HG02610 (cell line): ENCODE measurements around the gene ALX4.

Experiments used
- ATAC-seq: cut with Tn5 transposase; IDR thresholded peaks from one replicate; pipeline ENCODE4 v1.9.1; 2021; ENCODE audit warnings: mild to moderate bottlenecking, moderate library complexity; ENCODE audit not compliant: unreplicated experiment

ALX4 gene

DNA sequence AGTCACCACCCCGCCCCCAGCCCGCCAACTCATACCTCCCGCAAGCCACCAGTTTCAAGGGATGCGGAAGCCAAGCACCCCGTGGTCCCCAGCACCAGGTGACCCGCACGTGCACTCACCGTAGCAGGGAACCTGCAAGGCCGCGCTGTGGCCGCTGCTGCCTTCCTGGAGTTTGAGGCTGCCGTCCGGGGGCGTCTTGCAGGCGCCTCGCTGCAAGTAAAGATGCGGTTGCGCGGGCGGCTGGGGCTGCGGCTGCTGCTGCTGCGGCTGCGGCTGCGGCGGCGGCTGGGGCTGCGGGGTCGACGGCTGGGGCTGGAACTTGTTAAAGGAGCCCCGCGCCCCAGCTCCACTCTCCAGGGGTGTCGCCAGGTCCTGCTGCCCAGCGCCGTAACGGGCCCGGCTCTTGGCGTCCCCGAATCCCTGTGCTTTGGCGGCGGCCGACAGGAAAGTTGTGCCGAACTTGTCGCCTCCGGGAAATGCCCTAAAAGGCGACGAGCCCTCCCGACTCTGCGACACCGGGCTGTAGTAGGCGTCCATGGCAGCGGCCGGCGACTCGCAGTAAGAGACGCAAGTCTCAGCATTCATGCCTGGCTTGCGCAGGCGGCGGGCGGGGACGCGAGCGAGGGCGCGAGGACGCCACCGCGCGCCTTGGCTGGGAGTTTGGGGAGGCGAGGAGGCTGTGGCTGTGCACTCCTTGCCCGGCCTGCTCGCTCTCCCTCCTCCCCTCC is at the start of gene ALX4:
TSS of gene ALX4 (minus strand) at position 662 of the 728 bp plus-strand sequence. CDS start at position 585, 77 bp downstream.
- no peak for ATAC-seq

DNA sequence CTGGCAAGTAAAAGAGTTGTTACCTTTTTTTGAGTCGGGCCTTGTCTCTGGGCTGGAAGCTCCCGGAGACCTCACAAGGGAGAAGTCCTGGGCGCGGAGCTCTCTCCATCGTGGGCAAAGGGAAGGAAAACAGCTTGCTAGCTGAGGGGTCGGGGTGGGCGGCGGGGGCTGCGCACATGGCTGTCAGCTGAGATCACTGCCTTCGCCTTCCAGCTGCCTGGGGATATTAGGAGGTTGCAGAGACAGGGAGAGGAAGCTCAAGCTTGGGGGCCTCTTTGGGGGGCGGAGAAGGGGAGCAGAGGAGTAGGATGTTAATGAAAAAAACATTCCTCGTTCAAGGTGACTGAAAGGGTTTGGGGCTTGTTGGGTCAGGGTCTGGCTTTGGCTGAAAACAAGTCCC is 49.2 kb upstream of the ALX4 start:
- no peak for ATAC-seq

DNA sequence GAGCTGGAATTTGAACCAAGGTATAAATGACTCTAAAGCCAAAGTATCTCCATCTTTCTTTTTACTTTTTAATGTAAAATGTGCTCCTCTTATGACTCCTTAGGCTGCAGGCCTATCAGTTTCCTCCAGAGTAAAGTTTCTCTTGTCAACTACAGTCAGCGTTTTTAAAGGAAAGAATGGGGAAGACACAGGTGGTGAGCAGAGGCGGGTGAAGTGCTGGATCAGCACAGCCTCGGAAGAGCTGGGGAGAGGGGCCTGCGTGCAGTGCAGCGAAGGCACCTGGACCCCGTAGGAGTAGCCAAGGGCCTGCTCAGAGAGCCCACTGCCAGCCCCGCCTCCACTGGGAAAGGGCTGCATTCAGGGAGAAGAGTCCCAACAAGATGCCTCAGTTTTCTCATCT is 48.8 kb upstream of the ALX4 start:
- no peak for ATAC-seq

DNA sequence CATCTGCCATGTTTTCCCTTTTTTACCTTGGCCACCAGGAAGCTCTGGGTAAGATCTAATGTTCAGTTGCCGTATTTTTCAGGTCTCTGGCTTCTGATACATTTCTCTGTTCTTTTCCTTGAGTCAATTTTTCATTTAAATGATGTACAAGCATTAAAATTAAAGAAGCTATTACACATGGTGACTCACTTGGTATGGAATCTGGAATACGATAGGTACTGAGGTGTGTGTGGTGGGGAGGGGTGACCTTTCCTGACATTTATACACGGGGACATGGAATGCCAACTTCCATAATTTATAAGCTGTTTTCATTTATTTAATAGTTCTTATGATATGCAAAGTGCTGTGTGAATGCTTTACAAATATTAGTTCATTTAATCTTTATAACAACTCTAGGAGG is 47.8 kb upstream of the ALX4 start:
- no peak for ATAC-seq

DNA sequence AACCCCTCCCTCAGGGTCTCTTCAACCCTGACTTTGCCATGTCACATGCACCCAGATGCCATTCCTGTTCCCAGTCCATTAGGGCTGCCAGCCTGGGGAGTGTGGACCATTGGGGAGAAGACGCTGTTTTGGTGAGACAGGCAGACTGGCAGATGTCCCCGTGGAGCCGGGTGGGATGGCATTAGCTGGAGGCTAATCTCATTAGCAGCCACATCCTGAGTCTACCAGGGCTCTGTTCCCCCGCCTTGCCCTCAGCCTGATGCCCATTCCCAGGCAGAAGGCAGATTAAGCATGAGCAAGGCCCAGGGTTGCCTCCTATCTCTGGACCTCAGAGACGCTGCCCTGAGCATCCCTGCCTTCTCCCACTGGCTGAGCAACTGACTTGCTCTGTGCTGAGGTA is 46.4 kb upstream of the ALX4 start:
- ATAC-seq, result no peak

DNA sequence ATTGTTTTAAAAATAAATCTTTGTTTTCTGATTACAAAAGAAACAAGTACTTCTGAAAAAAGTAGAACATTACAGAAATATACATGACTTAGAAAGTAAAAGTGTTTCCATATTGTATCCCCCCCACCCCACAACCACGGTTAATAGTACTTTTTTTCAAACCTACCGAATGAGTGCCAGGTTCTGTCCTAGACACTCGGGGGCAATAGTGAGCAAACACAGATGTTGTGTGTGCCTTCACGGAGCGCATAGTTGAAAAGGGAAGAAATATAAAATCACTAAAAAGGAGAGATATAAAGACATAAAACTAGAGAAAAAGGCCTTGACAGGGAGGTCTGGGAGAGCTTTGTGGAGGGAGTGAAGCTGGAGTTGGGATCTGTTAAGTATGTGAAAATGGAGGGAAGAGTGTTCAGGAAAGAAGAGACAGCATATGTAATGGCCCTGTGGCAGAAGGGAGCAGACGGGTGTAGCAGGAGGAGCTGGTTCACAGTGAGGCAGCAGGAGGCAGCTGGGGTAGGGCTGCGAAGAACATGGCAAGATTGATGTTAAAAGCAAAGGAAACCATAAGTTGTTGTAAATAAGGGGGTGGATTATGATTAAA is 42.1 kb upstream of the ALX4 start:
- ATAC-seq, result no peak

DNA sequence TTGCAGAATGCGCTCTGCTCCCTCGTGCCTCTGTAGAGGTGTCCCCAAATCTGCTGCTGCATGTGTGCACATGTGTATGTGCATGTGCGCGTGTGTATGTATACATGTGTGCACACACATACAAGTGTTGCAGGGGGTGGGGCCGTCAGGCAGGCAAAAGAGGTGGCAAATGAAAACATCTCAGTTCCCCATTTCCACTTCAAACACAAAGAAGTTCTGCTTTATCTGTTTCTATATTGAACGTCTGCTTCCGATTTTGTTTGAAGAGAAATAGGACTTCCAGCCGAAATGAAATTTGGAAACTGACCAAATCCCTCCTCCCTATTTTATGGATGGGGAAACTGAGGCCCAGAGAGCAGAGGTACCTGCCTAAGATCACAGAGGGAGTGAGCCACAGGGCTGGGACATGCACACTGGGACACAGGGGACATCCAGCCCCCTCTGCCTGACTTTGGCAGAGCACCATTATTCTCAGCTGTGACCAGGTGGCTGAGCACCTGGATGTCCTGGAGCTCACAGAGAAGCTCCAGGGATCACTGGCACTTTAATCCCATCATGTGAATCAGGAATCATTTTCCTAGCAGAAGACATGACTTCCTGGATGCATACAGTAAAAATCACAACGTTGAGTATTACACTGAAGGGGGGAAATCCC is 41.2 kb upstream of the ALX4 start:
- ATAC-seq, result peak; percentile 80

DNA sequence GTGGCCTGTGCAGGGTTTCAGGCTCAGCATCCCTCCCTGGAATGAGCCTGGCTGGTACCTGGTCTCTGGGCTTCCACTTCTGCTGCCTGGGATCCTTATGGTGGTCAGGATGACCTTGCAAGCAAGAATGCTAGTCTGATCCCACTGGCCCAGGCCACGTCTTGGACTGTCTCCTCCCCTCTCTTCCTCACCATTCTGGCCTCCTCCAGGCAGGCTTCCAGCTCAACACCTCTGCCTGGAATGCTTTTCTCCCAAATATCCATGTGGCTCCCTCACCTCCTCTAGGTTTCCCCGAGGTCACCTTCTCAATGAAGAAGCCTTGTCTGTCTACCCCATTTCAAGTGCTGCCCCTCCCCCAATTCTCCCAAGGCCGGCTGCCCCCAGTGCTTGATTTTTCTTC is 39.4 kb upstream of the ALX4 start:
- no peak for ATAC-seq

DNA sequence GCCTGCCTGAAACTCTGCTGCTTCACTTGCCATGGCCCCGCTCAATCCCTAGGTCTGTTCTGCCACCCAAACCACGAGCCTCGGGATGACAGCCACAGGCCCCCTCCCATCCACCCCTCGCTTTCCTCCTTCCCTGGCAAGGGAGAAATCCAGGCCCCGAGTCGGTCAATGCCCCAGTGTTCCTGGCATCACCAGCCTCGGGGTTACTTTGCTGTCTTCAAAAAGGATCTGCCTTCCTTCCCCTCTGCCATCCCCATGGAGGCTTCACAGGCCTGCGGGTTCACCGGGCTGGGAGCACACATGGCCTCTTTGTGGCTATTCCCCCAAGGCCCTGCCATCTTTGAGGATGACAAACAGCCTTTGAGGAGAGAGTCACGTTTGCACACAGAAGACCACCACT is 38.8 kb upstream of the ALX4 start:
- no peak for ATAC-seq

DNA sequence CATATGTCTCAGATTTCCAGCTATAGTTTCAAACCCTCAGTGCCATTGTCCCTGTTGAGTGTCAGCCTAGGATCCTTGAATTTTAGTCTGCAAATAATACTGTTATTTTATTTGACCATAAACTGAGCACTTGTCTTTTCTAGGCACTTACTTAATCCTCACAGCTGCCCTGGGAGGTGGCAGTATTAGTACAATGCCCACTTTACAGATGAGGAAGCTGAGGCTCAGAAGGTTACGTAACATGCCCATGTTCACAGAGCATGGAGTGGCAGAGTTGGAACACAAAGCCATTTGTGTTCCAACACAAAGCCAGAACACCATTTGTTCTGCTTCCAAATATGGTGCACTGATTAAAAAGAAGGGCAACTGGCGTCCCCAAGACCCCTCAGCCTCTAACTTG is 38.2 kb upstream of the ALX4 start:
- no peak for ATAC-seq

DNA sequence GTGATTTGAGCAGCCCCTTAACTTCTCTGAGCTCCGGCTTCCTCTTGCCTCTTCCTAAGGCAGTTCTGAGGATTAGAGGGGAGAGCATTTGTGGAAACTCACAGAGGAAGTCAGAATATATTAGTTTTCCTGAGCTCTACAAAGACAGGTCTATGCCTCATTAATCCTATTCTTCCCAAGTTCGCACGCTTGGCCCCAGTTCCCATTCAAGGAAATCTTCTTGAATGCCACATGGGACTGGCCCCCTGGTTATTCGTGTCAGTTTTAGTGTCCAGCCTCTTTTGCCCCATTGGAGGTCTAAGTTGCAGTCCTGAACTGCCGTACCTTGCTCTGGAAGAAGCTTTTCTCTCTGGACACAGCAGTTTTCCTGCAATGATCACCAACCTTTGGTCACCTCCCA is 37.6 kb upstream of the ALX4 start:
- ATAC-seq, result no peak

DNA sequence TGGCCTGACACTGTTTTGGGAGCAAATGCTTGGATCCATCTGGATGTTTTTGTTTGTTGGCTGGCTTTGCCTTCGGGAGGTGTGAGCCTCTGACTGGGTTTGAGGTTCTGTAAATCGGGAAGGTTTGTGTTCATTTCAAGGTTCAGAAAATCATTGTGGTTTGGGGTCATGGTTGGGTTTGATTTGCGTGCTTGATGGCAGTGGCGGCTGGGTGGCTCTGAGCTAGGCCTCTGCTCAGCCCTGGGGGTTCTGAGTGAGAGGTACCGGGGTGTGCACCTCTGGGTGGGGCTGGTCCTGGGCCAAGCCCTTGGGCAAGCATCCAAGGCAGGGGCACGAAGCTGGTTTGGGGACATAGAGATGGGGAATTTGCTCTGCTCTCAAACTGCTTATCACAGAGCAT is 37.0 kb upstream of the ALX4 start:
- no peak for ATAC-seq

DNA sequence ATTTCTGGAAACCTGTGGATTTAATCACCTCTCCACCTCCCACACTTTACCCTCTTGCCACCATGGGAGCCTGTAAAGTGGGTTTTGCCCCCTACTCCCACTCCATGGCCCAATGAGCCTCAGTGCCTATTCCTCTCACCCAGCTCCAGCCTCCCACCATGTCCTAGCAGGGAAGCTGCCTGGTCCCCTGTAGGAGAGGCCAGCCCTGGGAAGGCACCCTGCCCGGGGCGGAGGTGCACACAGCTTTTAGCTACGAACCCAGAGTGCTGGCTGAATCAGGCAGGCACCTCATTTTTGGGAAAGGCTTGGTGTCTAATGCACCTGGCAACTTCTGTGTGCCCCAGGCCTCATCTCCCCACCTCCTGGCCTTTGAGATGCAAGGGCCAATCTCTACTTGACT is 35.8 kb upstream of the ALX4 start:
- ATAC-seq, result no peak

DNA sequence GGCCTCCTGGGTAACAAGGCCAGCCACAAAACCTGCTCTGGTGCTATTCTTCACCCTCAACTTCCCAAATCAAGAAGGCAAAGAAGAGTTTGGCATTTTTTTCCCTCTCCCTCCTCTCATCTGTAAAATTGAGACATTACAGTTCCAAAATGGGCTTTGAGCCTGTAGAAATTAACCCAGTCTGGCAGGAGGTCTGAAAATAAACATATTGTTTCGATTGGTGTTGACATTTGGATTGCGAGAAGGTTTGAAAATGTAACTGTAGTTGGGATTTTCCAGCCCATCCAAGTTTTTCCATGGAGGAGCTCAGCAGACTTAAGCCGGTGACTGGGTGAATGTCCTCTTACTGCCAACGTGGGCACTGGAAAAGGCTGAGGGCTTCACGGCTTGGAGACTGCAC is 35.0 kb upstream of the ALX4 start:
- ATAC-seq, result no peak

DNA sequence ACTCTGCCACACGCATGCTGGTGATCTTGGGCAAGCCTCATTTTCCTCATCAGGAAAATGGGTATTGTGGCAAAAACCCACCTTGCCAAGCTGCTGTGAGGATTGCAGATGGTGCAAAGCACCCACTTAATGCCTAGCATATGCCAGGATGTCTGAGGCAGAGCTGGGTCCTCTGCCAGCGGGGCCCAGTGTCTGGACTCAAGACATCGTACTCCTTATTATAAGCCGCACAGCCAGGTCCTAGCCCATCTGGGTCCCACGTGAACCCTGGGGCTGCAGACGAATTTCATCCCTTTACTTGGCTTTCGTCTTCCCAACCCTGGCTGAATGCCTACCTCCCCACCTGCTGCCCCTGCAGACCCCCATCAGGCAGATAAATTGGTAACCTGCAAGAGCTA is 34.5 kb upstream of the ALX4 start:
- ATAC-seq, result no peak

DNA sequence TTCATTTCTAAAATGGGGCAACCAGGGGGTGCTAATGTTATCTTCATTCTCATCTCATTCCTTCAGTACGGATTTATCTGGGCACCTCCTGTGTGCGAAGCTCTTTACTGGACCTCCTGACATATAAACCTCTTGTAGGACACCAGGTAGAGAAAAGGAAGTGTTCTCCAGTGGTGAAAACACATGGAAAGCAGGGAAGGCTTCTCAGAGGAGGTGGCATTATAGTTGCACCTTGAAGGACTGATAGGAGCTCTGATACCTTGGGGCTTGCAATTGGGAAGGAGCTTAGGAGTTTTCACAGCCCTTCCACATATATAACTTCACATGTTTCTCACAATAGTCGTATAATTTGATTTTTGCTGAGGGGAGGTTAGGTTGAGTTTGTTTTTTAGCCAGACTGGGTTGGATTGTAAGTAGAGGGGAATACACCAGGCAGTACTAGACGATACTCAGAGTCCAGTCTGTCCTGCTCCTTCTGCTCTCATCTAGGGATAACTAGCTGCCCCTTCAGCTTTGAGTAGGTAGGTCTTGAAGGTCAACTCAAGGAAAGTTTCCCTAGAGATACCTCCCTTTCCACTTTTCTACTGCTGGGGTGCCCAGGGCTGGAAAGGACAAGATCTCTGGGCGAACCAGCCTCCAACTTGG is 34.0 kb upstream of the ALX4 start:
- ATAC-seq, result no peak

DNA sequence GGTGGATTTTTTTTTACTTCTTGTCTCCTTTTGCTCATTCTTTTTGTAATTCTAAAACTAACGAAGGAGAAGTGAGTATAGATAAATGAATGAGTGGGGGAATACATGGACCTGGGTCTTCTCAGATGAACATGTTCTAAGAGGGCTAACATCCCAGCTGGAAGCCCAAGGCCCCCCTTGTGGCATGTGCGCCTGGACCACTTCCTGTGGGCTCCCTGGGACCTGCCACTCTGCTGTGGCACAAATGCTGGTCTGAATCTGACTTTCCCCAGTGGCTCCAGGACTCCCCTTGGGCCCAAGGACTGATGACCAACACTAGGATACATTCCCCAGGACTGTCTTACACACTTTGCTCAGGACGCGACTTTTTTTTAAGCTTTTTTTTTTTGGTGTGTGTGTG is 32.7 kb upstream of the ALX4 start:
- ATAC-seq, result no peak

DNA sequence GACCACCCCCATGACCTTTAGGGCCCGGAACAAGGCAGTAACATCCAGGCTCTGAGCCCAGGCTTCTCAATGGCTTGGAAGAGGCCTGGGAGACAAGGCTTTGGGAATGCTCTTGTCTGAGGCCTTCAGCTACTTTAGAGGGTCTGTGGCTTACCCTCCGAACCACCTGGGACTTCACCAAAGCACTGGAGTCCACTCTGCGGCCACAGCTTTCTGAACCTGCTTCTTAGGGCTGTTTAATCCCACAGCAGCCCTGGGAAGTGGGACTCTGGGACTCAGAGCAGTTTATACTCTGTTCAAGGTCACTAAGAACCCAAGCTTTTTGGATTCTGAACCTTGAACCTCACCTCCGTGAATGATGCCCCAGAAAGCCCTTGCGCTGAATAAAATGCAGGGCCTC is 30.7 kb upstream of the ALX4 start:
- no peak for ATAC-seq

DNA sequence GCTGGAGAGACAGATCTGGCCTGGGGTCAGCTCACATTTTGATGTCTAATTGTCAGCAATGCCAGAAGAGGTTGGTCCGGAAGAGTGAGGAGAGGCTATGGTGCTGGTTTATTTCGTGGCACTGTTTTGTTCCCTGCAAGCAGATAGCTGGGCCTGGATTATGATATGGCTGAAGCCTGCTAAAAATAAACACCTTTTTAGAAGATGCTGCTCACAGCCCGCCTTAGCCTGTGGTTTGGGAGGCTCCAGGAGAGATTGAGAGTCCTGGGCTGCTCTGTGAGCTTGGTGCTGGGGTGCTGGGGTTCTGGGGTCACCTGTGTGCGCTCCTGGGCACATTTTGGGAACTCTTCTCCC is 29.6 kb upstream of the ALX4 start:
- no peak for ATAC-seq

DNA sequence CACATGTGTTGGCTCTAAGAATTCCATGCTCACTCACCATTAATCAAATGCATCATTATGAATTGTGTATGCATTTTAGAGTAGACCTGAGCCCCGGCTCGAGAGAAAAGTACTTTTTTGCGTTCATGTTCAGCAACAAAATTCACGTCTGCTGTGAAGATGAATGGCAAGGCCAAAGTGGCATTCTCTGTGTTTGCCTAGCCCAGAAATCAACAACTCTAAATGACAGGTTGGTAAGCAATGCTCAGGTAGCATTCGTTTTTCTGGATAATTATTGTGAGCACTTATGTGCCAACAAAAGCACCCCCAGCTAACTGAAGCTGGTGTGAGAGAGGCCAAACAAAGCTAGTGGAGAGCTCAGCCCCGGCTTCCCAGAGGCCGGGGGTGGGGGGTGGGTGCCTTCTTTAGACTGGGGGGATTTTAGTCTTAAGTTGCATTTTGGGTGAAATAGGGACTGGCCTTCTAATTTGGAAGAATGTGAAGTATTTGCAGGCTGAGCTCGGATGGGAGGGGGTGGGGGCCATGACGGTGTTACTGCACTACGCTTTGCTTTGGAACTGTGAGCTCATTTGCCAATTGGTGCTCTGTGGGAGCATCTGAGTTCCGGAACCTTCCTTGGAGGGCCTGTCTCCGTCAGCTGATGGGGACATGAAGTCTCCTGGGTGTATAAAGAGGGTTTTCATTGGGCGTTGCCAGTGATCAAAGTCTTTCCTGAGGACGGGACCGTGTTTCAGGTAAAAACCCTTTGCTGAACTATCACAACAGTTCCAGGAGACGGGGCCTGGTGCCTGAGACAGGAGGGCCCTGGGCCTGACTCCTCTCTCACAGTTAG is 29.0 kb upstream of the ALX4 start:
- ATAC-seq, result no peak

DNA sequence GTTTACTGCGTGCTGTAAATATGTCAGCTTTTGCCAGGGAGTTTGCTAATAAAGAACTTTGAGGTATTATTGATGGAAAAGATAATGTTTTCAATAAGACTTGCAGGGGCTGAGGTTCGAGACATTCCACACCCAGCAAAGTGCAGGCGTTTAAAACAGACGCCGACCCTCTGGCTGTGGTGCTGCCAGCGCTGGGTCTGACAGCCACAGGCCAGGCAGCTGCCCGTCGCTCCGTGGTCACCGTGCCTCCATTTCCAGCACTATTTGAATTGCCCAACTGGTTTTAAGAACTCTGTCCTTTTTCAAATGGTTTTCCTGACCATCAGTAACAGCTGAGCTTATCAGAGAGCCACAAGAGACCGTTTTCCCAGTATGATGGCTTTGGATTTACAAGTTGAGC is 28.1 kb upstream of the ALX4 start:
- no peak for ATAC-seq
